Neural cell (in vitro differentiated cells): ENCODE results near the gene REEP1. TPM values are rescaled to one million over a fixed set of nuclear protein-coding genes. Genes with fewer than 3 reads are reported as not detected.

Source experiments
- polyA plus RNA-seq: library from polyadenylated mRNA; depleted of rRNA; stranded (reverse); fragments of >200 nt; gene quantifications from 2 replicates; pipeline ENCODE4 v1.2.3, GENCODE V29; 2014
- small RNA-seq, 3 experiments: library from RNA; depleted of rRNA; stranded (forward); fragments of <200 nt; gene quantifications; one replicate each; pipeline ENCODE3, GENCODE V24; 2012

REEP1 gene
- polyA plus RNA-seq, 1 donor from 2014 or later, result 121 TPM

Small RNA genes lying within 50 kb of the gene (small RNA-seq; reads per million reads assigned to genes)
- gene MIR4779 (0 to 1.2 (median 0) reads per million in 3 experiments), gene RF00096 (0 to 0.16 (median 0) reads per million in 3 experiments), gene RF00413 (0 reads per million in 3 experiments)

Other genes starting within 250 kb of the REEP1 start
- gene POLR1A, start 231.7 kb downstream of the REEP1 start, polyA plus RNA-seq, result 5.4 and 9.2 TPM in 2 replicates
- gene PTCD3, start 231.4 kb downstream of the REEP1 start, polyA plus RNA-seq, result 201 and 214 TPM in 2 replicates
- gene IMMT, start 142.2 kb downstream of the REEP1 start, polyA plus RNA-seq, result 44.9 and 45.9 TPM in 2 replicates
- gene MRPL35, start 138.2 kb downstream of the REEP1 start, polyA plus RNA-seq, result 51.1 and 51.5 TPM in 2 replicates
- gene KDM3A, start 103.7 kb upstream of the REEP1 start, polyA plus RNA-seq, result 51.2 and 54.6 TPM in 2 replicates
- gene CHMP3, start 225.8 kb upstream of the REEP1 start, polyA plus RNA-seq, result 30.5 and 31.8 TPM in 2 replicates